Fibroblast of lung (primary cell): ENCODE data around the gene CNTN4. TPM values are rescaled to one million over a fixed set of nuclear protein-coding genes. Genes with fewer than 3 reads are reported as not detected.

ENCODE experiments used
- DNase-seq, 2 donors: peaks; one replicate each; pipeline versions ENCODE4 v3.0.0 to v3.0.0-alpha.2; 2010; ENCODE audit warnings: low read depth in 2 of 2
- H2AFZ ChIP-seq: 2 replicates; pipeline ENCODE4 v1.5.1; 2012; ENCODE audit warnings: low read length, control low read depth, inconsistent platforms
- H3K27ac ChIP-seq: 2 replicates; pipeline ENCODE4 v1.5.1; 2011; ENCODE audit warnings: low read length, control low read depth; ENCODE audit not compliant: insufficient read depth
- H3K27me3 ChIP-seq: 2 replicates; pipeline ENCODE4 v1.5.1; 2011; ENCODE audit warnings: mild to moderate bottlenecking, low read length; ENCODE audit not compliant: control insufficient read depth, insufficient read depth
- H3K36me3 ChIP-seq: 2 replicates; pipeline ENCODE4 v1.5.1; 2011; ENCODE audit warnings: low read length; ENCODE audit not compliant: control insufficient read depth, insufficient read depth
- H3K4me1 ChIP-seq: 2 replicates; pipeline ENCODE4 v1.5.1; 2011; ENCODE audit warnings: low read length; ENCODE audit not compliant: control insufficient read depth, insufficient read depth; ENCODE audit errors: extremely low read depth
- H3K4me2 ChIP-seq: 2 replicates; pipeline ENCODE4 v1.5.1; 2011; ENCODE audit warnings: low read length, control low read depth; ENCODE audit not compliant: insufficient read depth; ENCODE audit errors: extremely low read depth
- H3K4me3 ChIP-seq, 4 experiments: fragments of 200-600 bp in 1 of 4; sonication (generic) in 1 of 4; replicated peaks in 1 of 4; 2 replicates each; pipeline ENCODE4 v1.5.1; 2011 to 2016; ENCODE audit warnings: low read length in 4 of 4, low read depth in 3 of 4, mild to moderate bottlenecking in 3 of 4, control low read depth in 2 of 4, inconsistent platforms in 1 of 4, mixed read lengths in 1 of 4; ENCODE audit not compliant: insufficient read depth in 1 of 4; ENCODE audit errors: control extremely low read depth in 1 of 4
- H3K79me2 ChIP-seq: 2 replicates; pipeline ENCODE4 v1.5.1; 2012; ENCODE audit warnings: mild to moderate bottlenecking, low read length, inconsistent platforms; ENCODE audit not compliant: control insufficient read depth, insufficient read depth
- H3K9ac ChIP-seq: 2 replicates; pipeline ENCODE4 v1.5.1; 2011; ENCODE audit warnings: mild to moderate bottlenecking, low read length, control low read depth; ENCODE audit not compliant: insufficient read depth
- H3K9me3 ChIP-seq: 2 replicates; pipeline ENCODE4 v1.5.1; 2012; ENCODE audit warnings: low read depth, low read length; ENCODE audit not compliant: control insufficient read depth, insufficient read depth
- H4K20me1 ChIP-seq: 2 replicates; pipeline ENCODE4 v1.5.1; 2011; ENCODE audit warnings: low read length; ENCODE audit not compliant: control insufficient read depth, insufficient read depth; ENCODE audit errors: extremely low read depth
- EZH2 ChIP-seq: IDR thresholded peaks from 2 replicates; pipeline ENCODE4 v1.5.1; 2012; ENCODE audit warnings: low read length, control low read depth, mild to moderate bottlenecking; ENCODE audit errors: missing control alignments
- polyA plus RNA-seq, 2 donors: library from polyadenylated mRNA; depleted of rRNA in 1 of 2; stranded (reverse) in 1 of 2; unstranded in 1 of 2; fragments of >200 nt; gene quantifications; 2 replicates each; pipeline ENCODE4 v1.2.1, GENCODE V29; 2011 to 2012; ENCODE audit warnings: missing spikeins in 1 of 2
- total RNA-seq: library from RNA; depleted of rRNA; stranded (reverse); fragments of >200 nt; gene quantifications from 2 replicates; pipeline ENCODE4 v1.2.1, GENCODE V29; 2014
- TF ChIP-seq, protein P1 (sequence below), 2 donors: IDR thresholded peaks in 1 of 2; conservative IDR thresholded peaks in 1 of 2; 1 replicate in 1 of 2; 2 replicates in 1 of 2; pipeline ENCODE4 v1.5.1; 2011 to 2012; ENCODE audit warnings: low read length in 2 of 2, control low read depth in 1 of 2, inconsistent platforms in 1 of 2, low read depth in 1 of 2, mild to moderate bottlenecking in 1 of 2

CNTN4 gene
- total and polyA plus RNA-seq, 2 donors (not counting 1 experiment from before 2014, with no cell fraction given), result 0.17 to 0.69 TPM

DNA sequence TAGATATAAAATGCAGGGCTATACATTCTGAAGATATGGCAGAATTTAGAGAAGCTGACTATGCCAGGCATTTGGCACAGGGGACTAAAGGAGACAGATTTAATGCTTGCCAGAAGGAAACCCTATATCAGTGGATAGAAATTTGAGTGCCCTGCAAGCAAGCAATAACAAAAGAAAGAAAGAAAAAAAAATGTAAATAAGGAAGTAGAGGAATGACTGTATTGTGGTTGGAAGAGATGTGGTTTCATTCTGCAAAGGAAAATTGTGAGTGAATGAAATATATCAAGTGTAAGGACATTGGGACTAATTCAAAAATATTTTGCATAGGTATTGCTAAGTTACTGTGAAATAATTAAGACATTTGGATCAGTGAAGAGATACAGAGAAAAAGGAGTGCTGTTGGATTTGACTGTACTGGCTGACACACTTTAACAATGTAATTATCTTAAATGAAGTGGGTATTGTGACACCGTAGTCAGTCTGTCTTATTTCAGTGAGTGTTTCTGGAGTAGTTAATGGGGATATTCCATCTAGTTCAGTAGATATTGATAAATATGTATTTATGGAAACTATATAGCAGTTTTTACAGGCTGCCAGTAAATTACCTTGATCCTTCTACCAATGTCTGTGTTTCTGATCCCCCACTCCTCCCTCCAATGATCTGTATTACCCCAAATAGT lies 418.2 kb downstream of the CNTN4 start:
- H3K9me3 ChIP-seq, result no peaks in the 10 kb centered on the region
- no peaks in the 10 kb centered on the region for H3K4me1 ChIP-seq
- TF ChIP-seq, protein P1, sequence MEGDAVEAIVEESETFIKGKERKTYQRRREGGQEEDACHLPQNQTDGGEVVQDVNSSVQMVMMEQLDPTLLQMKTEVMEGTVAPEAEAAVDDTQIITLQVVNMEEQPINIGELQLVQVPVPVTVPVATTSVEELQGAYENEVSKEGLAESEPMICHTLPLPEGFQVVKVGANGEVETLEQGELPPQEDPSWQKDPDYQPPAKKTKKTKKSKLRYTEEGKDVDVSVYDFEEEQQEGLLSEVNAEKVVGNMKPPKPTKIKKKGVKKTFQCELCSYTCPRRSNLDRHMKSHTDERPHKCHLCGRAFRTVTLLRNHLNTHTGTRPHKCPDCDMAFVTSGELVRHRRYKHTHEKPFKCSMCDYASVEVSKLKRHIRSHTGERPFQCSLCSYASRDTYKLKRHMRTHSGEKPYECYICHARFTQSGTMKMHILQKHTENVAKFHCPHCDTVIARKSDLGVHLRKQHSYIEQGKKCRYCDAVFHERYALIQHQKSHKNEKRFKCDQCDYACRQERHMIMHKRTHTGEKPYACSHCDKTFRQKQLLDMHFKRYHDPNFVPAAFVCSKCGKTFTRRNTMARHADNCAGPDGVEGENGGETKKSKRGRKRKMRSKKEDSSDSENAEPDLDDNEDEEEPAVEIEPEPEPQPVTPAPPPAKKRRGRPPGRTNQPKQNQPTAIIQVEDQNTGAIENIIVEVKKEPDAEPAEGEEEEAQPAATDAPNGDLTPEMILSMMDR (conservative IDR thresholded peaks at IDR 0.05 in 1 of 2, IDR thresholded peaks at IDR 0.05 in 1 of 2; ENCODE audit: low read depth in 1 of 2, low read length in 2 of 2), result no peak
- TF ChIP-seq EZH2, result no peak
- H4K20me1 ChIP-seq, result no peaks in the 10 kb centered on the region
- no peak overlapping the region for H3K4me2 ChIP-seq
- no peaks in the 10 kb centered on the region for H3K27me3 ChIP-seq
- no peak overlapping the region for H2AFZ ChIP-seq
- H3K36me3 ChIP-seq, result no peaks in the 10 kb centered on the region
- H3K27ac ChIP-seq, result no peak overlapping the region
- H3K9ac ChIP-seq, result no peak overlapping the region
- DNase-seq, result no peak
- H3K4me3 ChIP-seq, result no peak overlapping the region
- H3K79me2 ChIP-seq, result no peaks in the 10 kb centered on the region

DNA sequence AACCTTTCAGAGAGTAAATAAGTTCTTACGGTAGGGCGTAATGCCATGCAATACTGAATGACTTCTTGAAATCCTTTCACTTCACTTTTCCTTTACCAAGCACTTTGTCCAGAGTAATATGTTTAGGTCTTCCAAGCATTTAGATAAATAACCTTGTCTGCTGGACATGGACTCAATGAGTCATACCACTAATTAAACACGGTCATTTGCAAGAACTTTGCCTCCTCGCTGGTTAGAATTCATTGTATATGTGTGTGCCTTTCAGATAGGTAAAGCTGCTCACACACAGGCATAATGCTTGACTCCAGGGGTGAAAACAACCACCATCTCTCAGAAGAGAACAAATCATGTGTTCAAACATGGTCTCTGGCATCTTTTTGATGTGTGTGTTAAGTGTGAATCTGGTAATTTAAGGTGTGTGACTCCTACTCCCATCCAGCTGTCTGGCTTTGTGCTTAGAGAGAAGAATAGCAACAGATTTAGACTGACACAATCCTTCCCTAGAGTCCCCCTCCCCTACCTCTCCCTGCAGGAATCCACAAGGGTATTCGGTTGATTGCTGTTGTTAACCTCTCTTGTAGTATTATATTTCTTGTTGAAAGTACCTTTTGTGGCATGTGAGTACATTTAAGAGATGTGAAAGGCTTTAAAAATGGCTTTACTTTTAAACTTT lies 419.0 kb downstream of the CNTN4 start:
- no peak for TF ChIP-seq EZH2
- TF ChIP-seq, protein P1 (conservative IDR thresholded peaks at IDR 0.05 in 1 of 2, IDR thresholded peaks at IDR 0.05 in 1 of 2; ENCODE audit: low read depth in 1 of 2, low read length in 2 of 2), result no peak
- Histone ChIP-seq H3K36me3 (no peaks in the 10 kb centered on the region), H3K79me2 (no peaks in the 10 kb centered on the region), H3K4me3 (no peak overlapping the region), H4K20me1 (no peaks in the 10 kb centered on the region), H3K27ac (no peak overlapping the region), H3K9me3 (no peaks in the 10 kb centered on the region), H3K4me1 (no peaks in the 10 kb centered on the region), H3K27me3 (no peaks in the 10 kb centered on the region), H3K9ac (no peak overlapping the region), H2AFZ (no peak overlapping the region), H3K4me2 (no peak overlapping the region)
- DNase-seq, result no peak

DNA sequence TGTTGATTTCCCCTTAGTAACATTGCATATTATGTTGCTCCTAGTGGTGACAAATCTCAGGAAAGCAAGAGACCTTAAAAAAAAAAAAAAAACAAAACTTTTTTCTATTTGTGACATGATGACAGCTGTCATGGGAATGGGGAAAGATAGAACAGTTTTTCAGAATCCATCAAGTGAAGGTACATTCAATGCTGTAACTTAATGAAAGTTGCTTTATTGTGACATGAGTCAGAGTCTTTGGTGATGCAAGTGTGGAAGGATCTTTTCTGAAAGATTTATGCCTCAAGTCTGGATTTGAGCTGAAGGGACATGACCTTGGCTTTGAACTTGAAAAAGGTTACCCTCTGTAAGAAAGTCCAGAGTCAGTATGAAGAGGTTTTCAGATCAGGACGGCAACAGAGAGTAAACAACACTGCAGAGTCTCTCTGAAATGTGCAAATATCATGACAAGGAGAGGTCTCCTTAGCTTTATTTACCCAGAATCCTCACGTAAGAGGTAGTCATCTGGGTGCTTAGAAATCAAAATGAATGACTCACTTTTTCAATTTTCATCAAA lies 424.7 kb downstream of the CNTN4 start:
- Histone ChIP-seq H3K79me2 (no peaks in the 10 kb centered on the region), H3K9me3 (no peaks in the 10 kb centered on the region), H4K20me1 (no peaks in the 10 kb centered on the region), H3K4me1 (no peaks in the 10 kb centered on the region), H3K27ac (no peak overlapping the region), H3K4me3 (no peak overlapping the region), H3K9ac (no peak overlapping the region), H3K4me2 (no peak overlapping the region), H3K36me3 (no peaks in the 10 kb centered on the region), H2AFZ (no peak overlapping the region), H3K27me3 (no peaks in the 10 kb centered on the region)
- TF ChIP-seq, protein P1 (conservative IDR thresholded peaks at IDR 0.05 in 1 of 2, IDR thresholded peaks at IDR 0.05 in 1 of 2; ENCODE audit: low read depth in 1 of 2, low read length in 2 of 2), result no peak
- no peak for TF ChIP-seq EZH2
- no peak for DNase-seq
